PFSK-1 (cell line): ENCODE measurements around the gene ATP8A1.

Source experiments
- FOXP2 ChIP-seq: optimal IDR thresholded peaks from 2 replicates; pipeline ENCODE3; 2011; ENCODE audit warnings: borderline replicate concordance, control low read depth, inconsistent platforms; ENCODE audit not compliant: insufficient read depth; ENCODE audit errors: extremely low read length, extremely low read depth
- POLR2AphosphoS5 ChIP-seq: IDR thresholded peaks from 2 replicates; pipeline ENCODE4 v1.6.1; 2012; ENCODE audit warnings: low read depth, mild to moderate bottlenecking, control low read depth, low read length, moderate library complexity
- REST ChIP-seq, 2 experiments: IDR thresholded peaks; 2 replicates each; pipeline versions ENCODE4 v1.6.1 to v1.8.0; 2011 to 2012; ENCODE audit warnings: low read depth in 2 of 2, low read length in 2 of 2, control low read depth in 1 of 2, inconsistent platforms in 1 of 2, mild to moderate bottlenecking in 1 of 2, moderate library complexity in 1 of 2; ENCODE audit not compliant: insufficient read depth in 1 of 2
- SIN3A ChIP-seq: IDR thresholded peaks from 2 replicates; pipeline ENCODE4 v1.6.1; 2012; ENCODE audit warnings: mild to moderate bottlenecking, low read length, moderate library complexity, borderline replicate concordance; ENCODE audit not compliant: insufficient read depth
- TAF1 ChIP-seq: IDR thresholded peaks from 2 replicates; pipeline ENCODE4 v1.6.1; 2012; ENCODE audit warnings: low read length, control low read depth, borderline replicate concordance; ENCODE audit not compliant: insufficient read depth

GRCh38 chr4:42671431-42672194 lies 14.7 kb upstream of the ATP8A1 start:
- TF ChIP-seq TAF1 (no peak), POLR2AphosphoS5 (no peak), REST (IDR thresholded peaks at IDR 0.05; ENCODE audit: insufficient read depth in 1 of 2, low read depth in 2 of 2, low read length in 2 of 2) (no peak), SIN3A (no peak), FOXP2 (no peak)
